ENCODE results near the gene B3GNT4.
"Not testable (repeated sequence)": the region's sequence is repeated elsewhere in the genome, so short reads cannot be mapped to it uniquely, and the experiment has no call there.

B3GNT4 gene

DNA sequence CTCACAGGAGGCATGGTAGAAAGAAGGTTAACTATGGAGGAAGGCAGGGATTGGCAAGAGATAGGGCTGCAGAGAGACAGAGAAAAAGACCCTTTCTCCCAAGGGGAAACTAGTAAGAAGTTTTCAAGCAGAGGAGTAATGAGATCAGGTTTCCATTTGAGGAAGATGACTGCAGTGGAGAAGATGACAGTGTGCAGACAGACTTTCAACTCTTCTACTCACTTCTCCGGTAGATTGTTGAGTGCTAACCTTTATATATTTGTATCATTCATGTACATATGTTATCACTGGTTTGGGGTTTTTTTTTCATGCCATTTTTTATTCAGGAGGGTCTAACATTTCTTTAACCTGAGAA lies 5.9 kb upstream of the B3GNT4 start:
- Histone ChIP-seq H3K9ac (no peak overlapping the region), H3K4me2 (peak overlapping the region; percentile 22 to 94 (median 70); a peak in 21 of 22 replicates)

GRCh38 chr12:122199484-122200355 lies 3.8 kb upstream of the B3GNT4 start:
- Histone ChIP-seq H3K27me3 (peaks cover 32 to 53% (median 39%) of the 10 kb centered on the region in 11 experiments), H3K4me2 (peak overlapping the region in 9 of 11 experiments; percentile 70 to 95 (median 85); a peak in 18 of 22 replicates), H4K20me1 (peaks cover under 1 to 31% (median 12%) of the 10 kb centered on the region in 11 experiments; a peak in 20 of 22 replicates), H3K9ac (peak overlapping the region in 1 of 11 experiments; percentile 57; a peak in 3 of 22 replicates), H3K36me3 (no peaks in the 10 kb centered on the region), H3K27ac (no peak overlapping the region), H3K9me3 (replicated peaks in 1 of 11) (peaks cover 12 to 19% (median 14%) of the 10 kb centered on the region in 11 experiments), H3K4me1 (peaks cover 31 to 74% (median 70%) of the 10 kb centered on the region in 10 experiments), H3K4me3 (no peak overlapping the region)
- TF ChIP-seq Cebpa-rat (IDR thresholded peaks at IDR 0.05) = no peak

More for the DNA sequence above, 5.9 kb upstream of the B3GNT4 start:
- H3K4me3 ChIP-seq = no peak overlapping the region
- peaks cover 11 to 32% (median 17%) of the 10 kb centered on the region in 11 experiments for H3K27me3 ChIP-seq
- no peak overlapping the region for H3K27ac ChIP-seq
- H4K20me1 ChIP-seq = peaks cover 0 to 13% (median 0%) of the 10 kb centered on the region in 11 experiments; a peak in 4 of 22 replicates
- H3K36me3 ChIP-seq = no peaks in the 10 kb centered on the region
- peaks cover 22 to 60% (median 54%) of the 10 kb centered on the region in 10 experiments for H3K4me1 ChIP-seq
- peaks cover 12 to 25% (median 19%) of the 10 kb centered on the region in 11 experiments for H3K9me3 ChIP-seq (replicated peaks in 1 of 11)
- TF ChIP-seq Cebpa-rat (IDR thresholded peaks at IDR 0.05) = no peak

DNA sequence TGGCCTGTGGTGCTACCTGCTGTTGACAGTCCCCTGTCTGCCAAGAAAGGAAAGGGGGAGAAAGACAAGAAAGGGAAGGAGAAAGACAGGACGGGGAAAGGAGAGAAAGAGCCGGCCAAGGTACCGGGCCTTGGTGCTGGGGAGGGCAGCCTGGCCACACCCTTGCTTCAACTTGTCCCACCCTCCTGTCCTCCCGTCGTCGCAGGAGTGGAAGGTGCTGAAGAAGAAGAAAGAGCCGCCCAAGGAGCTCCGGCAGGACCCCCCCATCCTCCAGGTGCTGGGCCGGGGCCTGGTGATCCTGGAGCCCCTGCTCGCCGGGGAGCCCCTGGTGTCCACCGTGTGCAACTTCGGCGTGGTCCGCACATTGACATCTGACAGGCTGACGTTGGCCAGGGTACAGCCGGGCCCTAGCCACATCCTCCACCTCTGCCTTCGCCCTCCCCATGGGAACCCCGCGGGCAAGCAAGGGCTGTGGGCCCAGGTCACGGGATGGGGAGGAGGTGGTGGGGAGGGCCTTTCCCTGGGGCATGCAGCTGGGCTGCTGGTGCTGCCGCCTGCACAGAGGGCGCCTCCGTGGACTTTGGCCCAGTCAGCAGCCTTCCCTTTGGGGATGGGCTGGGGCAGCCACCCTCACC lies 2.9 kb upstream of the B3GNT4 start:
- TF ChIP-seq Cebpa-rat (IDR thresholded peaks at IDR 0.05) = no peak
- Histone ChIP-seq H4K20me1 (peaks cover 10 to 40% (median 22%) of the 10 kb centered on the region in 11 experiments; a peak in 20 of 22 replicates), H3K27ac (peak overlapping the region in 1 of 11 experiments; percentile 14; a peak in 1 of 22 replicates), H3K9me3 (replicated peaks in 1 of 11) (peaks cover 2 to 10% (median 4%) of the 10 kb centered on the region in 11 experiments), H3K4me1 (peaks cover 40 to 77% (median 72%) of the 10 kb centered on the region in 10 experiments), H3K36me3 (no peaks in the 10 kb centered on the region), H3K27me3 (peaks cover 42 to 62% (median 48%) of the 10 kb centered on the region in 11 experiments), H3K4me2 (peak overlapping the region; percentile 62 to 95 (median 83)), H3K4me3 (no peak overlapping the region; a peak in 1 of 20 replicates), H3K9ac (peak overlapping the region in 6 of 11 experiments; percentile 6 to 57 (median 18); a peak in 7 of 22 replicates)

GRCh38 chr12:122201381-122201780 lies 2.1 kb upstream of the B3GNT4 start:
- H3K4me3 ChIP-seq = no peak overlapping the region
- peaks cover 49 to 69% (median 55%) of the 10 kb centered on the region in 11 experiments for H3K27me3 ChIP-seq
- peaks cover 0 to 5% (median under 1%) of the 10 kb centered on the region in 11 experiments; a peak in 6 of 22 replicates for H3K36me3 ChIP-seq
- no peak for TF ChIP-seq Cebpa-rat (IDR thresholded peaks at IDR 0.05)
- peak overlapping the region in 4 of 11 experiments; percentile 6 to 57 (median 30); a peak in 6 of 22 replicates for H3K9ac ChIP-seq
- peaks cover 17 to 47% (median 29%) of the 10 kb centered on the region in 11 experiments; a peak in 21 of 22 replicates for H4K20me1 ChIP-seq
- H3K4me1 ChIP-seq = peaks cover 47 to 84% (median 72%) of the 10 kb centered on the region in 10 experiments
- peak overlapping the region; percentile 62 to 95 (median 83) for H3K4me2 ChIP-seq
- H3K9me3 ChIP-seq (replicated peaks in 1 of 11) = peaks cover 0 to 3% (median 0%) of the 10 kb centered on the region in 11 experiments; a peak in 5 of 22 replicates
- no peak overlapping the region for H3K27ac ChIP-seq

DNA sequence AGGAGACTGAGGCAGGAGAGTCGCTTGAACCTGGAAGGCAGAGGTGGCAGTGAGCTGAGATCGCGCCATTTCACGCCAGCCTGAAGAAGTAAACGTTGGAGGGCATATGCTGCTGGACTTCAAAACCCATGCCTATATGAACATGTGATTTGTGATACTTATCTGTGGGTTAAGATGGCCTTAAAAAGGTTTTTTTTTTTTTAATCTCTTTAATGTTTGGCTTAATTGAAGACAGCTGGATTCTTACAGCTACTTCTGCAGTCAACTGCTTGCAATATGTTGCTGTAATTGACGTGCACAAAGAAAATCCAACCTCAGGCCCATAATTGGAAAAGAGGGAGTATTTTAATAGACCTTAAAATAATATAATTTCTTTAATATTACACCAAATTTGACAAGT lies 1.5 kb upstream of the B3GNT4 start:
- Histone ChIP-seq H4K20me1 (peaks cover 24 to 54% (median 35%) of the 10 kb centered on the region in 11 experiments; a peak in 21 of 22 replicates), H3K27me3 (peaks cover 55 to 76% (median 61%) of the 10 kb centered on the region in 11 experiments), H3K4me2 (peak overlapping the region in 7 of 11 experiments; percentile 80 to 95 (median 85); a peak in 13 of 22 replicates), H3K27ac (no peak overlapping the region), H3K4me3 (no peak overlapping the region), H3K9me3 (replicated peaks in 1 of 11) (no peaks in the 10 kb centered on the region), H3K4me1 (peaks cover 50 to 83% (median 71%) of the 10 kb centered on the region in 10 experiments), H3K36me3 (peaks cover 3 to 12% (median 7%) of the 10 kb centered on the region in 11 experiments), H3K9ac (no peak overlapping the region)
- TF ChIP-seq Cebpa-rat (IDR thresholded peaks at IDR 0.05) = no peak

- Histone ChIP-seq H4K20me1 (peaks cover 32 to 62% (median 43%) of the 10 kb centered on the region in 11 experiments; a peak in 21 of 22 replicates), H3K36me3 (peaks cover 11 to 20% (median 15%) of the 10 kb centered on the region in 11 experiments), H3K4me3 (peak overlapping the region; percentile 58 to 75 (median 63)), H3K27me3 (peaks cover 63 to 84% (median 69%) of the 10 kb centered on the region in 11 experiments), H3K4me1 (peaks cover 44 to 75% (median 65%) of the 10 kb centered on the region in 10 experiments), H3K4me2 (peak overlapping the region; percentile 93 to 100 (median 99)), H3K9ac (peak overlapping the region in 9 of 11 experiments; percentile 50 to 68 (median 57); a peak in 13 of 22 replicates)
- not testable (repeated sequence) for H3K9me3 ChIP-seq (replicated peaks in 1 of 11); H3K27ac ChIP-seq
These were observed 698 bp upstream of the B3GNT4 start for GRCh38 chr12:122202811-122203210.

DNA sequence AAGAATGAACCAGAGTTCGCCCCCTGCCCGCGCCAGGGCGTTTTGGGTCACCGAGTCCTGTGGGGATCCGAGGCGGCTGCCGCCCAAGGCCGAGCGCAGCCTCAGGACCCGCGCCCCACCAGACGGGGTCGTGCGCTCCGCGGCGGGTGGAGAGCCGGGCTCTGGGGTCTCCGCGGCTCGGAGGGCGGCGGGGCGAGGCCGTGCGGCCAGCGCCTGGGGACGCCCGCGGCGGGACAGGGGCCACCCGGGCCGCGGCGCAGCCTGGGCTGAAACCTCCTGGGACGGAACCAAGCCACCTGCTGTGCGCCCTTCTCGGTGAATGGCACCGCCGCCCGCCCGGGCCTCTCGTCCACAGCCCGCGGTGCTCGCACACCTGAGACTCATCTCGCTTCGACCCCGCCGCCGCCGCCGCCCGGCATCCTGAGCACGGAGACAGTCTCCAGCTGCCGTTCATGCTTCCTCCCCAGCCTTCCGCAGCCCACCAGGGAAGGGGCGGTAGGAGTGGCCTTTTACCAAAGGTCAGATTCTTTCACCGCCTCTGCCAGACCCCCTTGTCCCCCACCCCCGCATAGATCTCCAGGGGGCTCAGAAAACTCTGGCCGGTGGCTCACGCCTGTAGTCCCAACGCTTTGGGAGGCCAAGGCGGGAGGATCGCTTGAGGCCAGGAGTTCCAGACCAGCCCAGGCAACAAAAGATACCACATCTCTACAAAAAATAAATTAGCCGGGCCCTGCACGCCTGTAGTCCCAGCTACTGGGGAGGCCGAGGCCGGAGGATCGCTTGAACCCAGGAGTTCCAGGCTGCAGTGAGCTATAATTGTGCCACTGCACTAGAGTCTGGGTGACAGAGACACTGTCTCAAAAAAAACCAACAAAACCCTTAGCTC lies 901 bp downstream of the B3GNT4 start:
- Histone ChIP-seq H3K9me3 (replicated peaks in 1 of 11) (no peaks in the 10 kb centered on the region), H3K4me3 (peak overlapping the region; percentile 58 to 75 (median 63)), H3K27me3 (peaks cover 63 to 91% (median 71%) of the 10 kb centered on the region in 11 experiments), H3K9ac (peak overlapping the region; percentile 39 to 73 (median 57); a peak in 21 of 22 replicates), H3K36me3 (peaks cover 27 to 36% (median 31%) of the 10 kb centered on the region in 11 experiments), H4K20me1 (peaks cover 36 to 78% (median 54%) of the 10 kb centered on the region in 11 experiments; a peak in 21 of 22 replicates), H3K4me2 (peak overlapping the region; percentile 93 to 100 (median 99)), H3K4me1 (peaks cover 41 to 59% (median 49%) of the 10 kb centered on the region in 10 experiments), H3K27ac (no peak overlapping the region)
- TF ChIP-seq Cebpa-rat (IDR thresholded peaks at IDR 0.05) = no peak

Measured in BLaER1 treated with 17β-estradiol and CSF1 and Interleukin-3, amounts not matched to agents 10 nM and 100 nM (cell line).